ENCODE measurements around the gene CADPS. TPM values are rescaled to one million over a fixed set of nuclear protein-coding genes. Genes with fewer than 3 reads are reported as not detected.

Gene CADPS
- total and polyA plus RNA-seq, 2 experiments from 2014 or later: 2.8 to 8.1 TPM

DNA sequence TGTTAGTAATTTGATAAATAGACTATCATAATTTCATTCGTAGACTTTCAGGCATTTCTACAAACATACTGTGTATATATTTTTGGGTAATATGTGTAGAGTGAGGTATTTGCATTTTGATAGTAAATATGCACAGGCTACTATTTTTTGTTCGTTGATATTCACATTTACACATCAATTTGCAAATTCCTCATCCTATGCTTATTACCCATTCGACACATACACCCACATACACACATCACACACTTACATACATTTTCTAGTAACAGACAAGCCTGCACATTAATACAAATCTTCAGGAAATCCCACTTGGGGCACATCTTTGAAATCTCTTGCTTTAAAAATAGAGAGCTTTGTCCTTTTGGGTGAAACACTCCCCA, 373.9 kb downstream of the CADPS start:
- Histone ChIP-seq H4K20me1 (ENCODE audit: insufficient read depth, poor library complexity, severe bottlenecking) (no peaks in the 10 kb centered on the region), H3K9me3 (ENCODE audit: low read depth) (no peaks in the 10 kb centered on the region), H3K4me3 (no peak overlapping the region), H3K27me3 (no peaks in the 10 kb centered on the region), H3K4me2 (no peak overlapping the region), H3K4me1 (ENCODE audit: insufficient read depth) (no peaks in the 10 kb centered on the region), H3K27ac (no peak overlapping the region), H2AFZ (no peak overlapping the region), H3K9me2 (replicated peaks; ENCODE audit: insufficient read depth) (no peaks in the 10 kb centered on the region), H3K36me3 (replicated peaks; ENCODE audit: insufficient read depth, low read depth) (no peaks in the 10 kb centered on the region), H3K79me2 (no peaks in the 10 kb centered on the region)
- TF ChIP-seq, protein P1, sequence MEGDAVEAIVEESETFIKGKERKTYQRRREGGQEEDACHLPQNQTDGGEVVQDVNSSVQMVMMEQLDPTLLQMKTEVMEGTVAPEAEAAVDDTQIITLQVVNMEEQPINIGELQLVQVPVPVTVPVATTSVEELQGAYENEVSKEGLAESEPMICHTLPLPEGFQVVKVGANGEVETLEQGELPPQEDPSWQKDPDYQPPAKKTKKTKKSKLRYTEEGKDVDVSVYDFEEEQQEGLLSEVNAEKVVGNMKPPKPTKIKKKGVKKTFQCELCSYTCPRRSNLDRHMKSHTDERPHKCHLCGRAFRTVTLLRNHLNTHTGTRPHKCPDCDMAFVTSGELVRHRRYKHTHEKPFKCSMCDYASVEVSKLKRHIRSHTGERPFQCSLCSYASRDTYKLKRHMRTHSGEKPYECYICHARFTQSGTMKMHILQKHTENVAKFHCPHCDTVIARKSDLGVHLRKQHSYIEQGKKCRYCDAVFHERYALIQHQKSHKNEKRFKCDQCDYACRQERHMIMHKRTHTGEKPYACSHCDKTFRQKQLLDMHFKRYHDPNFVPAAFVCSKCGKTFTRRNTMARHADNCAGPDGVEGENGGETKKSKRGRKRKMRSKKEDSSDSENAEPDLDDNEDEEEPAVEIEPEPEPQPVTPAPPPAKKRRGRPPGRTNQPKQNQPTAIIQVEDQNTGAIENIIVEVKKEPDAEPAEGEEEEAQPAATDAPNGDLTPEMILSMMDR (IDR thresholded peaks at IDR 0.05; ENCODE audit: poor library complexity): no peak
- TF ChIP-seq EZH2phosphoT487 (IDR thresholded peaks at IDR 0.05; ENCODE audit: low read depth, severe bottlenecking, unreplicated experiment) (no peak), EZH2 (IDR thresholded peaks at IDR 0.05; ENCODE audit: borderline replicate concordance) (no peak)
- 93% methylated on average over 3 of the region's 3 CpGs for WGBS (ENCODE audit: low lambda C conversion rate, missing lambda C conversion rate)
- no peak for DNase-seq (ENCODE audit: low spot score)

DNA sequence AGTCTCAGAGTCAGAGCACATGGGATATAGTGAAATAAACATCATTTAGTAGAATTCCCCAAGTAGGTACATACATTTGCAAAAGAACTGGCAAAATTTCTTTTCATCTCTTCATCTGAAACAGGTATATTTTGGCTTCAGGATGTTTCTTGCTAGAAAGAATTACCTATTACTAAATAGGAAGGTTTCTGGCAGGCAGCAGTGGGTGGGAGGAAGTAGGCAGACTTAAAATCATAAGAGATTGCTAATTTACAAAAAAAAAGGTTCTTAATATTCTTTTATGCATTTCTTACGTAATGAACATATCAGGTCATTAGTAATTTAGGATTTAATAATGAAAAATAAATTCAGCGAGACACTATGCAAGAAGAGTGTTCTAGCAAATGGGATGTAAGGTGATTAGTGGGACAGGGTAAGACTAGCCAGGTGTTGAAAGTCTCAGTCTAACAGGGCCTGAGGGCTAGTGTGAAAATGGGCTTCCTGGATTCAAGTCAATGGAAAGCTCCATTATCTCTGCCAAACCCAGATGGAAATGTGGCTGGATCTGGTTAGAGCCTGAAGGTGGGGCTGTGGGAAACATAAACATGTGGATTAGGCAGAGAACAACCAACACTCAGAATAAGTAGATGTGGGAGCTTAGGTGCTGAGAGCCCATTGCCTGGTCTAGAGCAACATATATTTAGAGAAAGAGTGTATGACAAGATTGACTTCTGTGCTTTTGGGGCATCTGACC, 374.5 kb downstream of the CADPS start:
- 100% methylated on average over 2 of the region's 2 CpGs for WGBS (ENCODE audit: low lambda C conversion rate, missing lambda C conversion rate)
- no peaks in the 10 kb centered on the region for H3K9me3 ChIP-seq (ENCODE audit: low read depth)
- no peak for DNase-seq (ENCODE audit: low spot score)
- no peak overlapping the region for H3K27ac ChIP-seq
- H2AFZ ChIP-seq: no peak overlapping the region
- H3K4me2 ChIP-seq: no peak overlapping the region
- TF ChIP-seq EZH2 (IDR thresholded peaks at IDR 0.05; ENCODE audit: borderline replicate concordance) (no peak), EZH2phosphoT487 (IDR thresholded peaks at IDR 0.05; ENCODE audit: low read depth, severe bottlenecking, unreplicated experiment) (no peak)
- TF ChIP-seq, protein P1 (IDR thresholded peaks at IDR 0.05; ENCODE audit: poor library complexity): no peak
- no peaks in the 10 kb centered on the region for H3K9me2 ChIP-seq (replicated peaks; ENCODE audit: insufficient read depth)
- H3K4me3 ChIP-seq: no peak overlapping the region
- H3K36me3 ChIP-seq (replicated peaks; ENCODE audit: insufficient read depth, low read depth): no peaks in the 10 kb centered on the region
- H3K4me1 ChIP-seq (ENCODE audit: insufficient read depth): no peaks in the 10 kb centered on the region
- no peaks in the 10 kb centered on the region for H3K79me2 ChIP-seq
- no peaks in the 10 kb centered on the region for H4K20me1 ChIP-seq (ENCODE audit: insufficient read depth, poor library complexity, severe bottlenecking)
- no peaks in the 10 kb centered on the region for H3K27me3 ChIP-seq

GRCh38 chr3:62497156-62497555, 378.1 kb downstream of the CADPS start:
- H3K27me3 ChIP-seq: no peaks in the 10 kb centered on the region
- no peak for DNase-seq (ENCODE audit: low spot score)
- H3K4me1 ChIP-seq (ENCODE audit: insufficient read depth): no peaks in the 10 kb centered on the region
- H3K27ac ChIP-seq: no peak overlapping the region
- TF ChIP-seq, protein P1 (IDR thresholded peaks at IDR 0.05; ENCODE audit: poor library complexity): no peak
- no peak overlapping the region for H2AFZ ChIP-seq
- H3K36me3 ChIP-seq (replicated peaks; ENCODE audit: insufficient read depth, low read depth): no peaks in the 10 kb centered on the region
- 86% methylated on average over 5 of the region's 5 CpGs for WGBS (ENCODE audit: low lambda C conversion rate, missing lambda C conversion rate)
- no peaks in the 10 kb centered on the region for H3K79me2 ChIP-seq
- H3K9me3 ChIP-seq (ENCODE audit: low read depth): no peaks in the 10 kb centered on the region
- no peaks in the 10 kb centered on the region for H3K9me2 ChIP-seq (replicated peaks; ENCODE audit: insufficient read depth)
- no peak overlapping the region for H3K4me3 ChIP-seq
- H3K4me2 ChIP-seq: no peak overlapping the region
- H4K20me1 ChIP-seq (ENCODE audit: insufficient read depth, poor library complexity, severe bottlenecking): no peaks in the 10 kb centered on the region

All from hepatocyte (in vitro differentiated cells).